Retina (tissue), 1 donor: ENCODE results near the gene ZC3H7A.
A peak's percentile ranks its signal among the peaks of the same experiment; 100 is the strongest.
"Not testable (repeated sequence)": the region's sequence is repeated elsewhere in the genome, so short reads cannot be mapped to it uniquely, and the experiment has no call there.

Experiments used
- DNase-seq: peaks from one replicate; pipeline ENCODE4 v3.0.0-alpha.2; 2016

The ZC3H7A gene

GRCh38 chr16:11797166-11797956 is at the start of gene ZC3H7A:
Gene ZC3H7A, minus strand, starts transcription at chr16:11797258. Its CDS starts 14,904 bp downstream, at chr16:11782354.
- DNase-seq = peak; percentile 96

- DNase-seq = no peak
Measured at GRCh38 chr16:11844499-11844898, 47.4 kb upstream of the ZC3H7A start.

GRCh38 chr16:11843861-11844260 is 46.8 kb upstream of the ZC3H7A start:
- no peak for DNase-seq

- no peak for DNase-seq
Measured at GRCh38 chr16:11843206-11843605, 46.1 kb upstream of the ZC3H7A start.

- DNase-seq = no peak
Measured at GRCh38 chr16:11841026-11841425, 44.0 kb upstream of the ZC3H7A start.

GRCh38 chr16:11836650-11837244 is 39.7 kb upstream of the ZC3H7A start:
- DNase-seq = no peak

GRCh38 chr16:11835891-11836649 is 39.0 kb upstream of the ZC3H7A start:
- DNase-seq = no peak

GRCh38 chr16:11835309-11835708 is 38.3 kb upstream of the ZC3H7A start:
- no peak for DNase-seq

GRCh38 chr16:11833951-11834695 is 37.1 kb upstream of the ZC3H7A start:
- DNase-seq = no peak

- no peak for DNase-seq
Measured at GRCh38 chr16:11828696-11829095, 31.6 kb upstream of the ZC3H7A start.

- not testable (repeated sequence) for DNase-seq
Measured at GRCh38 chr16:11825520-11826165, 28.6 kb upstream of the ZC3H7A start.

- no peak for DNase-seq
Measured at GRCh38 chr16:11824362-11824761, 27.3 kb upstream of the ZC3H7A start.

- DNase-seq = not testable (repeated sequence)
Measured at GRCh38 chr16:11823645-11824044, 26.6 kb upstream of the ZC3H7A start.

GRCh38 chr16:11819798-11820197 is 22.7 kb upstream of the ZC3H7A start:
- no peak for DNase-seq

GRCh38 chr16:11818970-11819369 is 21.9 kb upstream of the ZC3H7A start:
- DNase-seq = not testable (repeated sequence)

- DNase-seq = no peak
Measured at GRCh38 chr16:11816123-11816522, 19.1 kb upstream of the ZC3H7A start.

GRCh38 chr16:11814800-11815199 is 17.7 kb upstream of the ZC3H7A start:
- not testable (repeated sequence) for DNase-seq

- no peak for DNase-seq
Measured at GRCh38 chr16:11806721-11807120, 9.7 kb upstream of the ZC3H7A start.

- DNase-seq = no peak
Measured at GRCh38 chr16:11805556-11805955, 8.5 kb upstream of the ZC3H7A start.

GRCh38 chr16:11801481-11802021 is 4.5 kb upstream of the ZC3H7A start:
- DNase-seq = no peak

- DNase-seq = no peak
Measured at GRCh38 chr16:11800382-11800718, 3.3 kb upstream of the ZC3H7A start.
